NOMO-1 treated with dmso at 0.1 percent for 144 hours (cell line): ENCODE data around the gene ITPR1.

Source experiments
- DNase-seq: peaks from one replicate; lab custom pipeline; 2025; ENCODE audit not compliant: unreplicated experiment; lab: John Stamatoyannopoulos, UW

ITPR1 gene

GRCh38 chr3:4564928-4565586 lies 71.9 kb downstream of the ITPR1 start:
- no peak for DNase-seq

DNA sequence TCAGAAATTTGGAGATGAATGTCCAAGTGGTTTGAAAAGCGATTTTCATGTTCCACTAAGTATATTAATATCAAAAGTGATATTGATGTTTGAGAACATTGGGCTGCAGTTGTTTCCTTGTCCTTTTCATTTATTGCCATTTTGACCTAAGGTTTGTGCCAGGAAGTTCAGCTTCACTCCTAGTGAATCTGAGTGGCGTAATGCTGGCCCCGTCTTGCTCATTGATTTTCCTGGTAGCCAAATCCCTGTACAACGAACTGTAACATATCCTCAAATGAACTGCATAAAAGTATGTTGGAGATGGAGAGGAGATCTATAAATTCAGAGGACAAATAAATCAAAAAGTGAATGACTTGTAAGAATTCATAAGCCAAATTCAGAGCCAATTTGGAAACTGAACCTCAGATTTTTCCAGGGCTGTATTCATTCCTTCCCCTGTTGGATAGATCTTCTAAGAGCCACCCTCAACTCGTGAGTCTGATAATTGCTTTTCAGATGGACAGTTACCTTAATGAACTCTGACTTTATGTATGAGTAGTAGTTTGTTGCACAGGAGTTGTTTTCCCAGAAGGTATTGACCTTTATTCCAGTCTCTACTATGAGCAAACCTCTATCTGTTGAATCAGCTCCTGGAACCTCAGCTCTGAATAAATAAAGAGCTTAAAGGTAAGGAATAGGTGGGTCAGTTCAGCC lies 72.8 kb downstream of the ITPR1 start:
- DNase-seq: no peak

DNA sequence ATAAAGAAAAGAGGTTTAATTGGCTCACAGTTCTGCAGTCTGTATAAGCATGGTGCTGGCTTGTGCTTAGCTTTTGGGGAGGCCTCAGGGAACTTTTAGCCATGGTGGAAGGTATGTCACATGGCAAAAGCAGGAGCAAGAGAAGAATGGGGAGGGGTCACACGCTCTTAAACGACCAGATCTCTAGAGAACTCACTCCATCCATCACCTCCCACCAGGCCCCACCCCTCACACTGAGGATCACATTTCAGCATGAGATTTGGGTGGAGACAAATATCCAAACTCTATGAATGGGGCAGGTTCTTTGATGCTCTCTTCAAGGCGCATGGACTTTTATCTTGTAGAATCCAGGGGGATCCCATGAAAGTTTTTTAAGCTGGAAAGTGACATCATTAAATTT lies 75.7 kb downstream of the ITPR1 start:
- DNase-seq: no peak

DNA sequence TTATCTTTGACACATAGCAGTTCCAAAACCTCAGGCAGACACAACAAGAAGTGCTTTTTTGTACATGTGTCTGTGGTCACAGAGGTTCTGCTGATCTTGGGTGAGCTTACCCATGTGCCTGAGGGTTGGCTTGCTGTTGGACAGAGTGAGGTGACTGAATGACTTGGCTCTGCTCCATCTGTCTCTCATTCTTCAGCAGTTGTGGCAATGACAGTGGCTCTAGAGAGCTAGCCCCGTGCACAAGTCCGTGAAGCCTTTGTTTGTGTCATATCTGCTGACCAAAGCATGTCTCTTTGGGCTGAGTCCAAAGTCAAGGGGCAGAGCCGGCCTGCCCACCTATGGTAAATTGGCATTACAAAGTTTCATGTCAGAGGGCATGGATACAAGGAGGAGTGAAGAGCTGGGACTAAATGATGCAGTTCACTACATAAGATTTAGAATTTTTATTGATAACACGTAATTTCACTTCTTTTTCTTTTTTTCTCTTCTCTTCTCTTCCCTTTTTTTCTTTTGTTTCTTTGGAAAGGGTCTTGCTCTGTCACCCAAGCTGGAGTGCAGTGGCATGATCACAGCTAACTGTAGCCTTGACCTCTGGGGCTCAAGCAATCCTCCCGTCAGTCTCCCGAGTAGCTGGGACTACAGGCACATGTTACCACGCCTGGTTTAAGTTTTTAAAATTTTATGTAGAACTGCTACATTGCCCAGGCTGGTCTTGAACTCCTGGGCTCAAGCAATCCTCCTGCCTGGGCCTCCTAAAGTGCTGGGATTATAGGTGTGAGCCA lies 77.9 kb downstream of the ITPR1 start:
- no peak for DNase-seq

DNA sequence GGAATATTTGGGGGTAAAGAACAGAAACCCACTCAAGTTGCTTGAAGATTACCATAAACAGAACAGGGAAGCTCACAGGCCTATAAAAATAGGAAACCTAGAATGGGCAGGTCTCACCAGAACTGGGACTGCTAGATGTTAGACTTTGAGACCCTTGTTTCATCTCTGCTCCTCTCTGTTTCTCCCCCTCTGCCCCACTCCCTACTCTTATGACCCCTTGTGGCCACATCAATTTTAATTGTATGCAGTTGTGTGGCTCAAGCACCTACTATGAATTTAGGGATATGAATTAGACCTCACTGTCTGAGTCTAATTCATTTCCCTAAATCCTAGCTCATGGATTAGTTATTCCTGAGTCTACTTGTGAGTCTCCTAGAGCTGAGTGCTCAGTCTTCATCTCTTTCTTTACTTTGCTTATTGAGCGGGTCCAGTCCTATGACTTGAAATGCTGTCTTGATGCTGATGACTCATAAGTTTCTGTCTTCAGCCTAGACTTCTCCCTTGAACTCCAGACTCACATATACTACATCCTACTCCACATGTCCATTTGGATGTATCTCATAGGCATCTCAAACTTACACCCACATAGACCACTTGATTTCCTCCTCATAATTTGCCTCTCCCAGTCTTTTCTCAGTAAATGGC lies 78.7 kb downstream of the ITPR1 start:
- DNase-seq: no peak

- no peak for DNase-seq
These were observed 80.0 kb downstream of the ITPR1 start for GRCh38 chr3:4573153-4573552.

DNA sequence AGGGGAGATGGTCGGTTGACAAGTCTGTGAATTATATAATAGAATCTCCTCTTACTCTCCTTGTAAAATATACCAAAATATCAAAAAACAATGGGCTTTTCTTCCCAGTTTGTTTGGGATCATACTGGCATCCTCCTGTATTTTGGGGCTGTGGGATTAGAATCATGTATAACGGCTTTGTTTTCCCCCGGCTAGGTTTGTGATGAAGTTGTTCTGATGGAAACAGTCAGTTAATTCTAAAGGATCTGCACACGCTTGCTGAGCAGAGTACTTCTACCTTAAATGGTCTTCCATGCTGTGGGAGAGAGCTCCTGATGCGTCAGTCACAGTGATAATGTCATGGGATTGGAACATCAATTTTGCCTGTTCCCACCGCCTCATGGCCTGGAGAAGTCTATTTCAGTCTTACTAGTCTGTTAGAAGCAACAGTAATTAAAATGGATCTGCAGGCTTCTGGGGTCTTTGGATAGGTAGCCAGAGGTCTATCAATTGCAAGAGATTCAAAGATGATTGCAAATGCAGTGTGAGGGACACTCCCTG lies 81.3 kb downstream of the ITPR1 start:
- DNase-seq: no peak

GRCh38 chr3:4575381-4575780 lies 82.2 kb downstream of the ITPR1 start:
- DNase-seq: no peak

DNA sequence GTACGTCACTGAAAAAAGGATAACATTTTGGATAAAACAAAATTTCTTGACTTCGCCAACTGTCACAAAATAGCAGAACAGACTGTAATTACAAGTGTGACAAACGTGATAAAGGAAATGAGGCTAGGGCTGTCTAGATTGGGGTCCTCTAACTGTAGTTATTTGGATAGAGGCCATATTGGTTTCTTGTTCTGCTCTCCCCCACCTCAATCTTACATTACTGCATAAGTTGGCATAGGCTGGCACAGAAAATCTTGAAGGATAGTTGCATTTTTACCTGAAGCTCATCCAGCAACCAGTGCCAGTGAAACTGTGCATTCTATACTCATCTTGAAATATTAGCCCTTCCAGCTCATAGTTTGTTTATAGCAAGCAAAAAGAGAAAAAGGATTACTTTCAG lies 84.6 kb downstream of the ITPR1 start:
- no peak for DNase-seq

DNA sequence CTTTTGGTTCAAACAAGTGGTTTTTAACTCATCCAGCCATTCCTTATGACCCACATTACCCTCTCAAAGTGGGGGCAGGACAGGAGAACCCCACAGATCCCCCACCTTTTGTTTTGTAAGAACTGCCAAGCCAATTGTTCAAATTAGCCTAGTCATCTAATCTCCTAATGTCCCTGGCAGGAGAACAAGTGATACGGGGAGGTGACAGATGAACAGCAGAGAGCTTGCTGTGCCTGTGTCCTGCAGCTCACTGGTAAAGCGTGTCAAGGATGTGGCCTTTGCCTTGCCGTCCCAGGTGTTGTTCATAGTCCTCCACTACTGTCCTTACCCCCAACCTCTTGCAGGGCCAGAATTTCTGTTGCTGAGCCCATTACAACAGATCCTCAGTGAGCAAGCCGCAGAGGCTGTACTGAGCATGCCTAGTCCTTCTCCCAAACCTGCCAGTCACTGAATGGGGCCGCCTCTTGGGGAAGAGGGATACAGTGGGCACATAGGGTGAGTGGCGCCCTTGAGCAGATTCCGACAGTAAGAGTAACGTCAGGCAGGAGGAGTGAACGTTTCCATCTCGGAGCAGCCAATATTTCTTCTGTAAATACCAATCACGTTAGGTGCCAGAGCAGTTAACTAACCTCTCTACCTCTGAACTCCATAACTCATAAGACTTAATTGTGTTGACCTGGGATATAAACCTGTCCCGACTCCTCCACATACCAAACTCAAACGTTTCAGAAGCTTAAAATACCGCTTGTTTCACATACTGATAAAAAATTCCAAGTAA lies 87.4 kb downstream of the ITPR1 start:
- DNase-seq: no peak

DNA sequence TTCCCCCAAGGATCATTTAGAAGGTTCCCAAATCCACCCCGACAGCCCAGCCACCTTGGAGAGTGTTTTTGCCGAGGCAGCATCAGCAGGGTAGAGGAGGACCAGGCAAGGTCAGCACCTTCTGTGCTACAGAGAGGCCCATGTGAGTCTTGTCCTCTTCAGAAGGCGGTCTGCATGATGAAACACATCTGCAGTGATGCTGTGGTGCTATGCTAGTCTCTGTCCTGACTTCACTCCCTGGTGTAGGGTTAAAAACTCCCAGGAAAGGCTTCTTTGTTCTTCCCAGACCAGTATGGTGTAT lies 87.9 kb downstream of the ITPR1 start:
- no peak for DNase-seq

GRCh38 chr3:4581498-4581897 lies 88.3 kb downstream of the ITPR1 start:
- DNase-seq: no peak

- DNase-seq: no peak
These were observed 88.9 kb downstream of the ITPR1 start for GRCh38 chr3:4581920-4582611.

- DNase-seq: no peak
These were observed 89.5 kb downstream of the ITPR1 start for GRCh38 chr3:4582624-4583023.

GRCh38 chr3:4583416-4583815 lies 90.3 kb downstream of the ITPR1 start:
- no peak for DNase-seq

GRCh38 chr3:4584456-4585249 lies 91.5 kb downstream of the ITPR1 start:
- DNase-seq: peak; percentile 52

DNA sequence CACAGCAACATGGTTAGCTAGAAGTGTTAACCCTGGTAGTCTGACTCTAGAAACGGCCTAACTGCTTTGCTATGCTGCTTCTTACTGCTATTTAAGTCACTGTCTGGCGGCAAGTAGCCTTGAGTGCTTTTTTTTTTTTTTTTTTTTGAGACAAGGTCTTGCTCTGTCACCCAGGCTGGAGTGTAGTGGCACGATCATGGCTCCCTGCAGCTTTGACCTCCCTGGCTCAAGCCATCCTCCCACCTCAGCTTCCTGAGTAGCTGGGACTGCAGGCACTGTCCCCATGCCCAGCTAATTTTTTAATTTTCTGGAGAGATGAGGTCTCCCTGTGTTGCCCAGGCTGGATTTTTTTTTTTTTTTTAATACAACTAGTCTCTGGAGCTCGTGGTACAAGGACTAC lies 93.2 kb downstream of the ITPR1 start:
- no peak for DNase-seq

DNA sequence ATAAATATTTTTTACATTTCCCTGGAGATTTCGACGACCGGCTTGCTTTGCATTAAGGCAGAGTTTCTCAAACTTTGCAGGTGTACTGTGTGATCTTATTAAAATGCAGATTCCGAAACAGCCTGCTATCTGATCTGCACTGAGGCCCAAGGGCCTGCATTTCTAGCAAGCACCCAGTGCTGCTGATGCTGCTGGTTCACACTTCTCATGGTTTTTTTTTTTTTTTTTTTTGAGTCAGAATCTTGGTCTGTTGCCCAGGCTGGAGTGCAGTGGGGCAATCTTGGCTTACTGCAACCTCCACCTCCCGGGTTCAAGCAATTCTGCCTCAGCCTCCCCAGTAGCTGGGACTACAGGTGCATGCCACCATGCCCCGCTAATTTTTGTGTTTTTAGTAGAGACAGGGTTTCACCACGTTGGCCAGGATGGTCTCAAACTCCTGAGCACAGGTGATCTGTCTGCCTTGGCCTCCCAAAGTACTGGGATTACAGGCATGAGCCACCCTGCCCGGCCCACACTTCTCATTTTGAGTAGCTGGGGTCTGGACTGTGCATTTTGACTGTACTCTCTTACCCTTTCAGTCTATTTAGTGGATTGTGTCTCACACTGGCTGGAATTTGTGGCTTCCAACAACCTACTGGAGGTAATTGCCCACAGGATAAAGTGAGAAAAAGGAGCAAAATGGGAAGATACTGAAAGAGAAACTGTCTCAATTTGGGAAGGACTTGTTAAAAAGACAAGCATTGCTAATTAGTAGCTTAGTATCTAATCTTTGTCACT lies 94.1 kb downstream of the ITPR1 start:
- DNase-seq: no peak

DNA sequence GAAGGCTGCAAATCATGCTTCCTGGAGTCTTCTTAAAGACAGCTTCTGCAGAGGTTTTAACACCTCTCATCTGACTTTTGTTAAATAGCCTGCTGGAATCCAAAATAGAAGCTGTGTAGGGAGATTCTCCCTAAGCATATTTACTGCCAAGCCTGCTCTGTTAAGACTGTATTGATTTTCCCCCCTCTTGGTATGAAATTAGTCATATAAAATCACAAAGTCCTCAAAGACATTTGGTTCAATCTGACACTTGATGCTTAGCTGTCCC lies 94.6 kb downstream of the ITPR1 start:
- no peak for DNase-seq
